Measurements from ENCODE around the gene OR2T10. TPM values are rescaled to one million over a fixed set of nuclear protein-coding genes. Genes with fewer than 3 reads are reported as not detected.
"Not testable (repeated sequence)": the region's sequence is repeated elsewhere in the genome, so short reads cannot be mapped to it uniquely, and the experiment has no call there.

The OR2T10 gene
- total RNA-seq, 1 experiment from 2014 or later = not detected

DNA sequence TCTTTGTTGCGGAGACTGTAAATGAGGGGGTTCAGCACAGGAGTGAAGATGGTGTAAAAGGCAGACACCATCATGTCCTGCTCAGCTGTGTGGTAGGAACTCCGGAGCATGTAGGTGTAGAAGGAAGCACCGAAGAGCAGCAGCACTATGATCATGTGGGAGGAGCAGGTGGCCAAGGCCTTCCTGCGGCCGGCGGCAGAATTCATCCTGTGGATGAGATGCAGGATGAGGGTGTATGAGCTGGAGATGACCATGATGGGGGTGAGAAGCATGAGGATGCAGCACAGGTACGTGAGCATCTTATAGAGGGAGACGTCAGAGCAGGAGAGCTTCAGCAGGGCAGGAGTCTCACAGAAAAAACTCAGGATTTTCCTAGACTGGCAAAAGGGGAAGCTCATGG lies 23.6 kb downstream of the OR2T10 start:
- H3K27me3 ChIP-seq (ENCODE audit: control insufficient read depth, insufficient read depth, low read length); H3K4me3 ChIP-seq (ENCODE audit: insufficient read depth, low read depth, low read length); DNase-seq; H3K36me3 ChIP-seq (replicated peaks; ENCODE audit: control insufficient read depth, insufficient read depth, low read length): not testable (repeated sequence)

- not testable (repeated sequence) for DNase-seq; H3K36me3 ChIP-seq (replicated peaks; ENCODE audit: control insufficient read depth, insufficient read depth, low read length); H3K27me3 ChIP-seq (ENCODE audit: control insufficient read depth, insufficient read depth, low read length); H3K4me3 ChIP-seq (ENCODE audit: insufficient read depth, low read depth, low read length)
Measured at GRCh38 chr1:248572049-248572448, 25.5 kb downstream of the OR2T10 start.

- DNase-seq; H3K36me3 ChIP-seq (replicated peaks; ENCODE audit: control insufficient read depth, insufficient read depth, low read length); H3K27me3 ChIP-seq (ENCODE audit: control insufficient read depth, insufficient read depth, low read length): not testable (repeated sequence)
Measured at GRCh38 chr1:248570811-248571210, 26.7 kb downstream of the OR2T10 start.

GRCh38 chr1:248569049-248569448 lies 28.5 kb downstream of the OR2T10 start:
- not testable (repeated sequence) for H3K4me3 ChIP-seq (ENCODE audit: insufficient read depth, low read depth, low read length); DNase-seq; H3K36me3 ChIP-seq (replicated peaks; ENCODE audit: control insufficient read depth, insufficient read depth, low read length); H3K27me3 ChIP-seq (ENCODE audit: control insufficient read depth, insufficient read depth, low read length)

More at GRCh38 chr1:248570811-248571210, 26.7 kb downstream of the OR2T10 start:
- H3K4me3 ChIP-seq (ENCODE audit: insufficient read depth, low read depth, low read length) = not testable (repeated sequence)

DNA sequence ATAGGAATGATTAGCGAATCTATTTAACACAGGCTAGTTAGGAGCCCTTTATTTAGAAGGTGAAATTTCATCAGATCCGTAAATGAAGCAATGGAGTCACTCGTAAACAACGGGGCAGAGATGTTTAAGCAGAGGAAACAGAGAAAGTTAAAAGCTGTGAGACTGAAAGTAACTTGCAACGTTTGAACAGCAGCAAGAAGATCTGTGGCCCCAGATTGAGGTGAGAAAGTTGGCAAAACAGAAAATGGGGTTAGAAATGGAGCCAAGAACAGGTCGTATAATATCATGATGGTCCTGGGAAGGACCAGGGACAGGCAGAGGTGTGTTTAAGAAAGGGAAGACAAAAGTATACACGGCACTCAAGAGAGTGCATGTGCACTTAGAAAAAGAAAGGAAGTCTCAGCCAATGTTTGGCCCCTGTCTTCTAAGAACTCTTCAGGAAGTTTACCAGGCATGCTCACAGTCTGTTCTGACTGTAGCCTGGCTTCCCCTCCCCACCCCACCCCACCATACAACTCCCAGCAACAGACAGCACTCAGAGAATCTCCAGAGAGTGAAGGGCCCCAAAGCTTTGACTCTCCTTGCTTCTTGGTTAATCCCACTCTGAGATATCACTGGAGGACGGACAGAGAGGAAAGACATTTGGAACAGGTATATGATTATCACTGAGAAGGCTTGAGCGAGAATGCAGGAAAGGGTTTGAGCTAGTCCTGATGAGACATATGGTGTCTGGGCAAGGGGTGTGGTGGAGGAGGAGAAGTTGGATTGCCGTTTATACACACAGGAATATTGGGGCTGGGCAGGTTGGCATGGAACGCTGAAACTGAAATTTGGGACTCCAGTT lies 31.7 kb downstream of the OR2T10 start:
- H3K4me3 ChIP-seq (ENCODE audit: insufficient read depth, low read depth, low read length); H3K27me3 ChIP-seq (ENCODE audit: control insufficient read depth, insufficient read depth, low read length); DNase-seq; H3K36me3 ChIP-seq (replicated peaks; ENCODE audit: control insufficient read depth, insufficient read depth, low read length): not testable (repeated sequence)

DNA sequence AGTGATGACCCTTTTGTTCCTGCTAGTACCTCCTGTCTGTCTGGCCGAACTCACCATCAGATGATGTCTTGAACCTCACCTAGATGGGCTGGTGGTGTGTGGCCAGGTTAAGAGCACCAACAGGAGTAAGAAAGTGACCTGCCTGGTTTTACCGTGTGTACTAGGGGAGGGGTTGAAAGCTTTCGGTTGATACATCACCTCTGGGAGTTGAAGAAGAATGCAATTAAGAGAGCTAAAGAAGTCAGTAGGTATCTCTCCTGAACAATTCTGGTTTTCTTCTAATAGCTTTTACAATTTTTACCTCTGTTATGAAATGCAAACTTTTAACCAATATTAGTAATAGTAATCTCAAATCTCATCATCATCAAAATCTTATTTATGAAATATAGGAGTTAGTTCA lies 34.8 kb downstream of the OR2T10 start, which contains the start of gene OR2T29:
TSS of gene OR2T29 (minus strand) at position 101 of the 400 bp plus-strand sequence. CDS start 3,281 bp downstream, outside the sequence.
- H3K36me3 ChIP-seq (replicated peaks; ENCODE audit: control insufficient read depth, insufficient read depth, low read length); H3K27me3 ChIP-seq (ENCODE audit: control insufficient read depth, insufficient read depth, low read length); H3K4me3 ChIP-seq (ENCODE audit: insufficient read depth, low read depth, low read length); DNase-seq: not testable (repeated sequence)

DNA sequence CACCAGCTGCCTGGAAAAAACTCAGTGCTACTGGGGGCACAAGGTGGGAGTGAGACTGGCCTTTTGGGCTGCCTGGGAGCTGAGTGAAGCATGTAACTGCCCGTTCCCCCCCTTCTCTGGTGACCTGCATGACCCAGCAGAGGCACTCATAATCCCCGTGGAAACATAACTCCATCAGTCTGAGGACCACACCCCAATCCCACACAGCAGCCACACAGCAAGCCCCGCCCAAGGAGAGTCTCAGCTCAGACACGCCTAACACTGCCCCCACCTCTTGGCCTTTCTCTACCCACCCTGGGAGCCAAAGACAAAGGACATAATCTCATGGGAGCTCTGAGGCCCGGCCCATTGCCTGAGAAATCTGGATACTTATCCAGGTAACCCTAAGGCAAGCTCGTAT lies 46.5 kb downstream of the OR2T10 start:
- not testable (repeated sequence) for H3K27me3 ChIP-seq (ENCODE audit: control insufficient read depth, insufficient read depth, low read length); DNase-seq; H3K4me3 ChIP-seq (ENCODE audit: insufficient read depth, low read depth, low read length); H3K36me3 ChIP-seq (replicated peaks; ENCODE audit: control insufficient read depth, insufficient read depth, low read length)

GRCh38 chr1:248547383-248547782 lies 50.1 kb downstream of the OR2T10 start:
- H3K27me3 ChIP-seq (ENCODE audit: control insufficient read depth, insufficient read depth, low read length); DNase-seq: not testable (repeated sequence)

More at GRCh38 chr1:248547383-248547782, 50.1 kb downstream of the OR2T10 start:
- not testable (repeated sequence) for H3K36me3 ChIP-seq (replicated peaks; ENCODE audit: control insufficient read depth, insufficient read depth, low read length); H3K4me3 ChIP-seq (ENCODE audit: insufficient read depth, low read depth, low read length)

Other genes with a start within 250 kb of the OR2T10 start
- gene OR14C36, start 248.9 kb downstream of the OR2T10 start, total RNA-seq (2014; rRNA removed; shearing (Covaris generic)) = not detected in 2 replicates
- not detected in 2 replicates for gene OR2T4, start 236.0 kb downstream of the OR2T10 start, total RNA-seq (2014; rRNA removed; shearing (Covaris generic))
- not detected in 2 replicates for gene OR2T6, start 222.0 kb downstream of the OR2T10 start, total RNA-seq (2014; rRNA removed; shearing (Covaris generic))
- not detected in 2 replicates for gene OR2T1, start 194.7 kb downstream of the OR2T10 start, total RNA-seq (2014; rRNA removed; shearing (Covaris generic))
- not detected in 2 replicates for gene OR2T2, start 152.1 kb downstream of the OR2T10 start, total RNA-seq (2014; rRNA removed; shearing (Covaris generic))
- not detected in 2 replicates for gene OR2T3, start 124.3 kb downstream of the OR2T10 start, total RNA-seq (2014; rRNA removed; shearing (Covaris generic))
- not detected in 2 replicates for gene OR2T5, start 109.1 kb downstream of the OR2T10 start, total RNA-seq (2014; rRNA removed; shearing (Covaris generic))
- not detected in 2 replicates for gene OR2G6, start 89.6 kb downstream of the OR2T10 start, total RNA-seq (2014; rRNA removed; shearing (Covaris generic))
- not detected in 2 replicates for gene OR2T29, start 34.9 kb downstream of the OR2T10 start, total RNA-seq (2014; rRNA removed; shearing (Covaris generic))
- not detected in 2 replicates for gene OR2T34, start 22.9 kb downstream of the OR2T10 start, total RNA-seq (2014; rRNA removed; shearing (Covaris generic))
- gene OR2T11, start 37.4 kb upstream of the OR2T10 start, total RNA-seq (2014; rRNA removed; shearing (Covaris generic)) = not detected in 2 replicates
- not detected in 2 replicates for gene OR2T35, start 47.6 kb upstream of the OR2T10 start, total RNA-seq (2014; rRNA removed; shearing (Covaris generic))
- not detected in 2 replicates for gene OR2T27, start 57.8 kb upstream of the OR2T10 start, total RNA-seq (2014; rRNA removed; shearing (Covaris generic))
- gene OR14I1, start 105.1 kb upstream of the OR2T10 start, total RNA-seq (2014; rRNA removed; shearing (Covaris generic)) = not detected in 2 replicates
- gene LYPD8, start 158.1 kb upstream of the OR2T10 start, total RNA-seq (2014; rRNA removed; shearing (Covaris generic)) = not detected in 2 replicates
- 38.2 and 40.5 TPM in 2 replicates for gene SH3BP5L, start 228.2 kb upstream of the OR2T10 start, total RNA-seq (2014; rRNA removed; shearing (Covaris generic))
- gene ZNF672, start 240.5 kb upstream of the OR2T10 start, total RNA-seq (2014; rRNA removed; shearing (Covaris generic)) = 56.0 and 59.5 TPM in 2 replicates

All from H7 (cell line).